Breast epithelium (tissue), 3 donors: Measurements from ENCODE around the gene MAMLD1.

Experiments used
- POLR2A ChIP-seq: fragments of 450-650 bp; IDR thresholded peaks from one replicate; pipeline ENCODE4 v1.6.1; 2016; ENCODE audit warnings: antibody characterized with exemption, mild to moderate bottlenecking, moderate library complexity
- POLR2AphosphoS5 ChIP-seq, 3 donors: sonication (generic); formaldehyde crosslinking; IDR thresholded peaks; one replicate each; pipeline ENCODE4 v1.6.1; 2017; ENCODE audit warnings: antibody characterized with exemption in 3 of 3
- TF ChIP-seq, protein P1 (sequence below), 3 donors: fragments of 450-650 bp; IDR thresholded peaks; one replicate each; pipeline ENCODE4 v1.5.1; 2016 to 2017; ENCODE audit warnings: antibody characterized with exemption in 3 of 3, mild to moderate bottlenecking in 3 of 3, moderate library complexity in 3 of 3

DNA sequence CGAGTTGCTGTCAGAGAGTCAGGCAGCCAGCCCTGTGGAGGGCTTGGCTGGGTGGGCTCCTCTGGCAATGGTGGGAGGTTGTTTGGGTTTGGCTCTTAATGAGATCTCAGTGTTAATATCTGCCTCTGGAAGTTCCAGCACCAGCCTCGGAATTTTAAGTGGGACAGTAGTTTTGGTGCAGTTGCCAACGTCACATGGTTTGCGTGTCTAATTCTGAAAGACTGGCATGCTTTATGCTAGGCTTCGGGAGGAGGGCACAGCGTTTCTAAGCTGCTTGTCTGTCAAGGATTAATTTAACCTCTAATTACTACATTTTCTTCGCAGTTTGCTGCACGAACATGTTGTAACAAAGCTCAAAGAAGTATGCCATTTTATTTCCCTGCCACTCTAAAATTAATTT lies 9.2 kb downstream of the MAMLD1 start:
- TF ChIP-seq, protein P1, sequence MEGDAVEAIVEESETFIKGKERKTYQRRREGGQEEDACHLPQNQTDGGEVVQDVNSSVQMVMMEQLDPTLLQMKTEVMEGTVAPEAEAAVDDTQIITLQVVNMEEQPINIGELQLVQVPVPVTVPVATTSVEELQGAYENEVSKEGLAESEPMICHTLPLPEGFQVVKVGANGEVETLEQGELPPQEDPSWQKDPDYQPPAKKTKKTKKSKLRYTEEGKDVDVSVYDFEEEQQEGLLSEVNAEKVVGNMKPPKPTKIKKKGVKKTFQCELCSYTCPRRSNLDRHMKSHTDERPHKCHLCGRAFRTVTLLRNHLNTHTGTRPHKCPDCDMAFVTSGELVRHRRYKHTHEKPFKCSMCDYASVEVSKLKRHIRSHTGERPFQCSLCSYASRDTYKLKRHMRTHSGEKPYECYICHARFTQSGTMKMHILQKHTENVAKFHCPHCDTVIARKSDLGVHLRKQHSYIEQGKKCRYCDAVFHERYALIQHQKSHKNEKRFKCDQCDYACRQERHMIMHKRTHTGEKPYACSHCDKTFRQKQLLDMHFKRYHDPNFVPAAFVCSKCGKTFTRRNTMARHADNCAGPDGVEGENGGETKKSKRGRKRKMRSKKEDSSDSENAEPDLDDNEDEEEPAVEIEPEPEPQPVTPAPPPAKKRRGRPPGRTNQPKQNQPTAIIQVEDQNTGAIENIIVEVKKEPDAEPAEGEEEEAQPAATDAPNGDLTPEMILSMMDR (IDR thresholded peaks at IDR 0.05): no peak
- TF ChIP-seq POLR2A: no peak
- no peak for TF ChIP-seq POLR2AphosphoS5 (IDR thresholded peaks at IDR 0.05)
